ENCODE data around the gene TOM1L2.

TOM1L2 gene

GRCh38 chr17:17982801-17983200 lies 10.6 kb upstream of the TOM1L2 start:
- Histone ChIP-seq H3K27ac (ENCODE audit: low read length) (no peak overlapping the region), H3F3A (ENCODE audit: insufficient read depth, low read length) (no peaks in the 10 kb centered on the region), H3K4me1 (ENCODE audit: low read length) (no peaks in the 10 kb centered on the region)

GRCh38 chr17:17981330-17981729 lies 9.1 kb upstream of the TOM1L2 start:
- Histone ChIP-seq H3K4me1 (ENCODE audit: low read length) (no peaks in the 10 kb centered on the region), H3K27ac (ENCODE audit: low read length) (no peak overlapping the region), H3K9me3 (replicated peaks; ENCODE audit: insufficient read depth, low read length) (no peaks in the 10 kb centered on the region), H3K79me2 (ENCODE audit: low read length) (no peaks in the 10 kb centered on the region), H2AFZ (ENCODE audit: low read length) (no peak overlapping the region), H3K9ac (ENCODE audit: low read length) (no peak overlapping the region), H3K4me3 (ENCODE audit: low read length) (no peak overlapping the region), H3K9me2 (replicated peaks; ENCODE audit: insufficient read depth, low read length) (no peaks in the 10 kb centered on the region), H3K36me3 (replicated peaks; ENCODE audit: insufficient read depth, low read length) (no peaks in the 10 kb centered on the region), H3K27me3 (replicated peaks; ENCODE audit: insufficient read depth, low read length) (no peaks in the 10 kb centered on the region), H3K4me2 (ENCODE audit: low read depth, low read length) (no peak overlapping the region), H4K20me1 (ENCODE audit: insufficient read depth, low read length) (no peaks in the 10 kb centered on the region), H3F3A (ENCODE audit: insufficient read depth, low read length) (no peaks in the 10 kb centered on the region)
- TF ChIP-seq, protein P1, sequence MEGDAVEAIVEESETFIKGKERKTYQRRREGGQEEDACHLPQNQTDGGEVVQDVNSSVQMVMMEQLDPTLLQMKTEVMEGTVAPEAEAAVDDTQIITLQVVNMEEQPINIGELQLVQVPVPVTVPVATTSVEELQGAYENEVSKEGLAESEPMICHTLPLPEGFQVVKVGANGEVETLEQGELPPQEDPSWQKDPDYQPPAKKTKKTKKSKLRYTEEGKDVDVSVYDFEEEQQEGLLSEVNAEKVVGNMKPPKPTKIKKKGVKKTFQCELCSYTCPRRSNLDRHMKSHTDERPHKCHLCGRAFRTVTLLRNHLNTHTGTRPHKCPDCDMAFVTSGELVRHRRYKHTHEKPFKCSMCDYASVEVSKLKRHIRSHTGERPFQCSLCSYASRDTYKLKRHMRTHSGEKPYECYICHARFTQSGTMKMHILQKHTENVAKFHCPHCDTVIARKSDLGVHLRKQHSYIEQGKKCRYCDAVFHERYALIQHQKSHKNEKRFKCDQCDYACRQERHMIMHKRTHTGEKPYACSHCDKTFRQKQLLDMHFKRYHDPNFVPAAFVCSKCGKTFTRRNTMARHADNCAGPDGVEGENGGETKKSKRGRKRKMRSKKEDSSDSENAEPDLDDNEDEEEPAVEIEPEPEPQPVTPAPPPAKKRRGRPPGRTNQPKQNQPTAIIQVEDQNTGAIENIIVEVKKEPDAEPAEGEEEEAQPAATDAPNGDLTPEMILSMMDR (IDR thresholded peaks at IDR 0.05; ENCODE audit: low read length), result no peak
- no peak for TF ChIP-seq EZH2 (optimal IDR thresholded peaks at IDR 0.05; ENCODE audit: low read depth, low read length)
- no peak for DNase-seq

More at GRCh38 chr17:17982801-17983200, 10.6 kb upstream of the TOM1L2 start:
- no peaks in the 10 kb centered on the region for H3K36me3 ChIP-seq (replicated peaks; ENCODE audit: insufficient read depth, low read length)
- no peak for DNase-seq
- TF ChIP-seq EZH2phosphoT487 (IDR thresholded peaks at IDR 0.05; ENCODE audit: low read length) (no peak), EZH2 (optimal IDR thresholded peaks at IDR 0.05; ENCODE audit: low read depth, low read length) (no peak)
- TF ChIP-seq, protein P1 (IDR thresholded peaks at IDR 0.05; ENCODE audit: low read length), result no peak
- no peaks in the 10 kb centered on the region for H3K79me2 ChIP-seq (ENCODE audit: low read length)
- no peaks in the 10 kb centered on the region for H3K27me3 ChIP-seq (replicated peaks; ENCODE audit: insufficient read depth, low read length)
- H3K4me3 ChIP-seq (ENCODE audit: low read length), result no peak overlapping the region
- no peaks in the 10 kb centered on the region for H4K20me1 ChIP-seq (ENCODE audit: insufficient read depth, low read length)
- H3K9me3 ChIP-seq (replicated peaks; ENCODE audit: insufficient read depth, low read length), result no peaks in the 10 kb centered on the region
- H3K9ac ChIP-seq (ENCODE audit: low read length), result no peak overlapping the region
- no peak overlapping the region for H3K4me2 ChIP-seq (ENCODE audit: low read depth, low read length)
- no peak overlapping the region for H2AFZ ChIP-seq (ENCODE audit: low read length)
- H3K9me2 ChIP-seq (replicated peaks; ENCODE audit: insufficient read depth, low read length), result no peaks in the 10 kb centered on the region

- Histone ChIP-seq H3K9ac (ENCODE audit: low read length) (no peak overlapping the region), H3K36me3 (replicated peaks; ENCODE audit: insufficient read depth, low read length) (no peaks in the 10 kb centered on the region), H3K27ac (ENCODE audit: low read length) (no peak overlapping the region), H3K4me3 (ENCODE audit: low read length) (no peak overlapping the region), H3K79me2 (ENCODE audit: low read length) (no peaks in the 10 kb centered on the region), H2AFZ (ENCODE audit: low read length) (no peak overlapping the region), H3K27me3 (replicated peaks; ENCODE audit: insufficient read depth, low read length) (no peaks in the 10 kb centered on the region), H3K9me2 (replicated peaks; ENCODE audit: insufficient read depth, low read length) (no peaks in the 10 kb centered on the region), H4K20me1 (ENCODE audit: insufficient read depth, low read length) (no peaks in the 10 kb centered on the region), H3F3A (ENCODE audit: insufficient read depth, low read length) (no peaks in the 10 kb centered on the region), H3K4me1 (ENCODE audit: low read length) (no peaks in the 10 kb centered on the region), H3K4me2 (ENCODE audit: low read depth, low read length) (no peak overlapping the region), H3K9me3 (replicated peaks; ENCODE audit: insufficient read depth, low read length) (no peaks in the 10 kb centered on the region)
- TF ChIP-seq EZH2phosphoT487 (IDR thresholded peaks at IDR 0.05; ENCODE audit: low read length) (no peak), EZH2 (optimal IDR thresholded peaks at IDR 0.05; ENCODE audit: low read depth, low read length) (no peak)
- TF ChIP-seq, protein P1 (IDR thresholded peaks at IDR 0.05; ENCODE audit: low read length), result no peak
- DNase-seq, result no peak
Observed at GRCh38 chr17:17979778-17980177, 7.6 kb upstream of the TOM1L2 start.

All from MM.1S (cell line).